Measurements from ENCODE around the gene PLEKHA7.
"Not testable (repeated sequence)": the region's sequence is repeated elsewhere in the genome, so short reads cannot be mapped to it uniquely, and the experiment has no call there.

The PLEKHA7 gene

GRCh38 chr11:16935518-16936302, 78.5 kb downstream of the PLEKHA7 start:
- DNase-seq = peak; percentile 65 to 76

GRCh38 chr11:16933756-16934603, 80.2 kb downstream of the PLEKHA7 start:
- no peak for DNase-seq

- DNase-seq = no peak
Observed at GRCh38 chr11:16933291-16933690, 80.9 kb downstream of the PLEKHA7 start.

- no peak for DNase-seq
Observed at GRCh38 chr11:16928044-16928443, 86.2 kb downstream of the PLEKHA7 start.

GRCh38 chr11:16926883-16927626, 87.2 kb downstream of the PLEKHA7 start:
- no peak for DNase-seq

DNA sequence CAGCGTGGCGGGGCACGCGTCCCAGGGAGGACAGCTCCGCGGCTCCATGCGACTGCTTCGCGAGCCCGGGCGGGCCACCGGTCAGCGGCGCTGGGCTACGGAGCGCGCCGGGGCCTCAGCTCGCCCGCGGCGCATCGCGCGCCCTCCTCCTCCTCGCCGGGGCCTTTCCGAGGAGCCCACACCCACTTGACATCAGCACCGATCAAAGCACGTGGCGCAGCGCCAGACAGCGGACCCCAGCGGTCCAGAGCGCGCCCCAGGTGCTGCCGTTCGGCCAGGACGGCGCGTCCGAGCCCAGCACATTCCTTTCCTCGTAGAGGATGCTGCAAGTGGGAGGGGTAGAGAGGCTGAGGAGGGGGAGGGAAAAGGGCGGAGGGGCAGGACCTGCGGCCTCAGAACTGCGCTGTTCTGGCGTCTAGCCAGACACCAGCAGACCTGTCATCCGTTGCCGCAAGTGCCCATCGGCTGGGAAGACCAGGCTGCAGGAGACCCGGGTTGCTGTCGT, 88.6 kb downstream of the PLEKHA7 start:
- DNase-seq = no peak

GRCh38 chr11:16924826-16925560, 89.2 kb downstream of the PLEKHA7 start:
- no peak for DNase-seq

DNA sequence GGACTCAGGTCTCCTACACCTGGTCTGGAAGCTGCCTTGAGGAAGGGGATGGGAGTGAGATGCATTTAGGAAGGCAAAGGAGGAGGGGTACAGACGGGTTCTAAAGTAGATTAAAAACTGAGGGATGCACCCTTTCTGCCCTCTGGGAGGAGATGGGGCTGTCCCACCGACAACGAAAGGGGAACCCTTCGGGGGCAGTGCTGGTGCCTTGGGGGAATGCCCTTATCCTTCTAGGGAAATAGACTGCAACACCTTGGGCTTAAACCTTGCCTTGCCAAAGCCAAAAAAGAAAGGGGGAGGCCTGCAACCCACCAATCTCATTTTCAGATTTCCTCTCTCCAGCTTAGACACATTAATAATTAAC, 89.8 kb downstream of the PLEKHA7 start:
- no peak for DNase-seq

DNA sequence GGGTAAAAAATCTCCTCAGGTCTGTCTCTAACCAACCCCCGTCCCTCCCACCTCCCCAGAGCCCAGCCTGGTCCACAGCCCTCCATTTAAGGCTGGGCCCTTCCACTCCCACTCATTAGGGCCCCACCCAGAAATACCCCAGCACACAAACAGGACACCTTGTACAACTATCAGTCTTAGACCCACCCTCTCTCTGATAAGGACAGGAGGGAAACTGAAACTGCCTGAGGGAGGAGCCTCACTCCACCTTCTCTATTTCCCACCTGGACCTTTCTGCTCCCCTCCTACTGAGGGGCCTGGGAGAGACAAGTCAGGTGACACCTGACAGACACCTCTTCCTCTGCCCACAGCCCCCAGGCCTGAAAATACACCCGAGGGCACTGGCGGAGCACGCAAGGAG, 90.2 kb downstream of the PLEKHA7 start:
- no peak for DNase-seq

GRCh38 chr11:16921668-16922067, 92.5 kb downstream of the PLEKHA7 start:
- no peak for DNase-seq

- DNase-seq = no peak
Observed at GRCh38 chr11:16921019-16921418, 93.2 kb downstream of the PLEKHA7 start.

GRCh38 chr11:16920559-16920958, 93.7 kb downstream of the PLEKHA7 start:
- DNase-seq = no peak

GRCh38 chr11:16918543-16919182, 95.6 kb downstream of the PLEKHA7 start:
- DNase-seq = peak; percentile 8 to 13

GRCh38 chr11:16917941-16918340, 96.3 kb downstream of the PLEKHA7 start:
- DNase-seq = no peak

- DNase-seq = no peak
Observed at GRCh38 chr11:16912692-16913111, 101.5 kb downstream of the PLEKHA7 start.

DNA sequence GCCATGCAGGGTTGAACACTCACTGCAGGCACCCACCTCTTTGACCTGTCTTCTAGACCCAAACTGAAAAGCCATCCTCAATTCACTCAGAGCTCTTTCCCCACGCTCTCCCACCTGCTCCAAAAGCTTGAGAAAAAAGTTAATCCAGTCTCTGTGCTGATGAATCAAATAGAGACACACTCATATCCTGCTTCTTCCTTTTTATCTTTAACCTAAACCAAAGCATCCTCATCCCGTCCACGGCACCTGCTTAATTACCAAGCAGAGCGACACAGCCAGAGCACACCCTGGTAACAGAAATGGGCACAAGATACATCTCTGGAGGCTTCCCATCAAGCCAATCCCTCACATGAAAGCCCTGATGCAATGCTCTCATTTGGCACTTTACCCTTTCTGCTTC, 102.6 kb downstream of the PLEKHA7 start:
- DNase-seq = no peak

DNA sequence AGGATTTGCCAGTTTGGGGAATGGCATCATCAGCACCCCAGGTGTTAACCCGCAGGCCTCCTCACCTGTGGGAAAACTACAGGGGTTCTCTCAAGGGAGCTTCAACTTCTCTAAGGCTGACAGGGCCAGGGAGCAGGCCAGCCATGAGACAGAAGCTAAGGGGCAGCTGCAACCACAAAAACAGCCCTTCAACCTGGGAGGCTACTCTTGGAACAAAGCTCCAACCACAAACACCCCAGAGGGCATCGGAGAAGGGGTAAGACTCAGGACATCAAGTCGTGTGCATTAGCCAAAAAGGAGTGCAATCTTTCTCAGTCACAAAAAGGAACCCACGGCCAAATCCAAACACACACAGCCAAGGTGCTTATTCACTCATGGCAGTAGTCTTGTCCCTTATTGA, 103.0 kb downstream of the PLEKHA7 start:
- no peak for DNase-seq

DNA sequence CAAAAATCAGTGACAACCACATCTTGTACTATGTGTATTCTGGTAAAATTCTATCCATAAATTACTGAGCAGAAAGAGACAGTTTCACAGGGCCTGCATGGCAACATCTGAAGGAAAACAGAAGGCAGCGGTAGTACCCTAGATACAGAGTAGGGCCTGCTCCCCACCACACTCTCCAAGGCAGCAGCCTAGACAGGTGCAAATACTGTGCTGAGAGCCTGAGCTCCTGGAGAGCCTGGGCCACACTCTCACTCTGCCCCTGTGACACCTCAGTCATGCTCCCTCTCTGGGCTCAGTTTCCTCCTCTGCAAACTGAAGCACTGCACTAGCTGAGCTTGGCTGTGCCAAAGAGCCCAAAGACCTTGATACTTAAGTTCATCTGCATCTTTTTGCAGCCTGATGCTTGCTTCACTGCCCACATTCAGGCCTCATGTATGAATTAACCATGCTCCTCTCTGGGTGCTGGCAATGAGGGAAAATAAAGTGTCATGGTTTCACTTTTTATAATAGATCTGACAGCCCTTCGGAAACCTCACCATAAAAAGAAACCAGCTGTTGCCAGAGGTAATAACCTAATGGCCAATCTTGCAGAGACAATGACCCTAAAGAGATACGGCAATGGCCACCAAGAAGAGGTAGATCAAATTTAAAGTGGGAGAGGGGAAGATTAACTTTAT, 104.7 kb downstream of the PLEKHA7 start:
- no peak for DNase-seq

- no peak for DNase-seq
Observed at GRCh38 chr11:16905375-16905774, 108.8 kb downstream of the PLEKHA7 start.

DNA sequence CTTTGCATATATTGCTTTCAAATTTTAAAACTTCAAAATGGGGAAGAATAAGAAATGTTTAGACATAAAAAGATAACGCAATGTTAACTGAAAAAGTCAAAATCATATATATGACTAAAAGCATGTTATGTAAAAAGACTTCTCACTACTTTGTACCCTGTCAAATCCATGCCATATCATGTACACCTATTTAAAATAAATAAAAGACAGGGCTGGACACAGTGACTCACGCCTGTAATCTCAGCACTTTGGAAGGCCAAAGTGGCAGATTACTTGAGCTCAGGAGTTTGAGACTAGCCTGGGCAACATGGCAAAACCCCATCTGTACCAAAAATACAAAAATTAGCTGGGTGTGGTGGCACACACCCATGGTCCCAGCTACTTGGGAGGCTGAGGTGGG, 109.5 kb downstream of the PLEKHA7 start:
- not testable (repeated sequence) for DNase-seq

- peak; percentile 46 to 58 for DNase-seq
Observed at GRCh38 chr11:16902781-16903378, 111.3 kb downstream of the PLEKHA7 start.
